Stimulated activated naive CD4-positive, alpha-beta T cell treated with Interleukin-2 at 50 U/mL for 16 hours (primary cell): ENCODE results near the gene MYO7A.

Experiments
- DNase-seq: peaks from one replicate; lab custom pipeline; 2025; lab: John Stamatoyannopoulos, UW

MYO7A gene

DNA sequence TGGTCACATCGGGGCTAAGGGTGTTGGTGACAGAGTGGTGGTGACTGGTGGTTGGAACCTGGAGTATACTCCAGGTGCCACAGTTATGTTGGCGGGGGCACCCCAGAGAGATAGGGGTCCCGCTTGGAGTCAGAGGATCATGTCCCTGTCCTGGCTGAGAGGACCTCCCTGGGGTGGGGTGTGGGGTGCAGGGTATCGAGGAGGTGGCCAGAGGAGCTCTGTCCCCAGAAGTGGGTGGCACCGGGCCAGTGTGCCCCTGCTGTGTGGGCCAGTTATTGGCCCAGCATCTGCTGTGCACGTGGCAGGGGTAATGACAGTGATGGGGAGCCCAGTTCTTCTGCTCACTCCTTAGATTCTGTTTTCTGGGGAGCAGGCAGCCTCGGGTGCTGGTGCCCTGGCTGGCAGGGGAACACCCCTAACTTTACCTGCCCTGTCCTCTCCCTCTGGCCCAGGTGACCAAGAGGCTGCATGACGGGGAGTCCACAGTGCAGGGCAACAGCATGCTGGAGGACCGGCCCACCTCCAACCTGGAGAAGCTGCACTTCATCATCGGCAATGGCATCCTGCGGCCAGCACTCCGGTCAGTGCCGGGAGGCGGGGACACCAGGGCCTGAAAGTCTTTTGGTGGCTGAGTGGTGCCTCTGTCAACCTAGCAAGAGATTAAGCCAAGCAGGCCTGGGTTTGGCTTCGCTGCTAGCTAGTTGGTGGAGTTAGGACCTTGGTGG lies 56.3 kb downstream of the MYO7A start:
- no peak for DNase-seq

DNA sequence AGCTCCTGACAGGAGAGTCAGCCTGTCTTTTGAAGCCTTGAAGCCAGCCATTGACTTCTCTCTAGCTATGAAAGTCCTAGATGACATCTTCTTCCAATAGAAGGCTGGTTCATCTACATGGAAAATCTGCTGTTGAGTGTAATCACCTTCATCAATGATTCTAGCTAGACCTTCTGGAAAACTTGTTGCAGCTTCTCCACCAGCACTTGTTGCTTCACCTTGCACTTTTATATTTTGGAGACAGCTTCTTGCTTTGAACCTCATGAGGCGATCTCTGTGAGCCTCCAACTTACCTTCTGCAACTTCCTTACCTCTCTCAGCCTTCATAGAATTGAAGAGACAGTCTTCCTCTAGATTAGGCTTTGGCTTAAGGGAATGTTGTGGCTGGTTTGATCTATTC lies 58.3 kb downstream of the MYO7A start:
- DNase-seq: no peak

DNA sequence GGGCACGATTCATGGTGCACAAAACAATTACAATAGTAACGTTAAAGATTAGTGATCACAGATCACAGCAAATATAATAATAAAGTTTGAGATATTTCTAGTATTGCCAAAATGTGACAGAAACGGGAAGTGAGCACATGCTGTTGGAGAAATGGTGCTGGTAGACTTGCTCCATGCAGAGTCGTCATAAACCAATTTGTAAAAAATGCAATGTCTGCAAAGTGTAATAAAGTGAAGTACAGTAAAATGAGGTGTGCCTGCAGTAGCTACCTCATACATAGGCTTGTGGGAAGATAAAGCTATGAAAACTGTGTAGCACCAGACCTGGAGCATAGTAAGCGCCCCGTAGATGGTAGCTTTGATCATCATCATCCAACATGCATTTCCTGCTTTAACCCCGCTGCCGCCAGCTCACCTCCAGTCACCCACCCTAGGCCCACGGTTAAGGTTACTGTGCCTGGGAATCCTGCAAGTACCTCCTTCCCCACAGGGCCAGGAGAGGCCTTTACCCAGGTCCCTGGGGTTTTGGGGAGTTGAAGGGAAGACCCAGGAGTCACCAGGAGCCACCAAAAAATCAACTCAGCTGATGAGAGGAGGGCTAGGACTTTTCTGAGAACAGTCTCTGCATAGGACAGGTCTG lies 59.2 kb downstream of the MYO7A start:
- DNase-seq: no peak

DNA sequence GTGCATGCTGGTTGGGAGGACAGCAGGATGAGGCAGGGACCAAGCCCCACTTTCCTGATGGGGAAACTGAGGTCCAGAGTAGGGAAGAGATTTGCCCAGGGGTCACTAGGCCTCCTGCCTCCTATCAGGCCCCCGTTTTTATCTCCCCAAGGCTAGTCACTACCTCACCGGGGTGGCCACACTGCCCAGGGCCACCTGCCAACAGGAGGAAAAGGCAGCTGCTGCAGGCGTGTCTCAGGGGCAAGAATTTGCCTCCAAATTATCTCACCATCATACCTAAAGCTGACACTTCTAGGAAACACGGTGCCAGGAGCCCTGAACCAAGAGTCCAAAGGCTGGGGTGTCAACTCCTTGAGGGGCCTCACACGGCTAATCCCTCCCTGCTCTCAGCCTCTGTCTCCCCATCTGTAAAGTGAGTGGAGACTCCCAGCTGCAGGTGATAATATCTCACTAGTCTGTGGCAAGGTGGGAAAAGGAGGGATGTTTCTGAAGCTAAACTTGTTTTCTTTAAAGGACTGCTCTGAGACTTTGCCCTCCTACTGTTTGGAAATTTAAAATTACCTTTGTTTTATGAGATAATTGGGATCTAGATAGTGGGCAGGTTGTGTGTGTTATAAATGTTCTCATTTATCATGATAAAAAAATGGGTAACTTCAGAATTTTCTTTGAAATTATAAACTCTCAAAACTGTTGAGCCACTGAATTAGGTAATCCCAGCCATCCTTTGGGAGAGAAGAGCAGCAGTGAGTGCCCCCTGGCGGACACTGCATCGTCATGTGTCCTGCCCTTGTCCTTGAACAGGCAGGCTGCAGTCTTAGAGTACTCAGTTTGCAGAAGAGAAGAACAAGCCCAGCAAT lies 60.0 kb downstream of the MYO7A start:
- DNase-seq: peak; percentile 37

DNA sequence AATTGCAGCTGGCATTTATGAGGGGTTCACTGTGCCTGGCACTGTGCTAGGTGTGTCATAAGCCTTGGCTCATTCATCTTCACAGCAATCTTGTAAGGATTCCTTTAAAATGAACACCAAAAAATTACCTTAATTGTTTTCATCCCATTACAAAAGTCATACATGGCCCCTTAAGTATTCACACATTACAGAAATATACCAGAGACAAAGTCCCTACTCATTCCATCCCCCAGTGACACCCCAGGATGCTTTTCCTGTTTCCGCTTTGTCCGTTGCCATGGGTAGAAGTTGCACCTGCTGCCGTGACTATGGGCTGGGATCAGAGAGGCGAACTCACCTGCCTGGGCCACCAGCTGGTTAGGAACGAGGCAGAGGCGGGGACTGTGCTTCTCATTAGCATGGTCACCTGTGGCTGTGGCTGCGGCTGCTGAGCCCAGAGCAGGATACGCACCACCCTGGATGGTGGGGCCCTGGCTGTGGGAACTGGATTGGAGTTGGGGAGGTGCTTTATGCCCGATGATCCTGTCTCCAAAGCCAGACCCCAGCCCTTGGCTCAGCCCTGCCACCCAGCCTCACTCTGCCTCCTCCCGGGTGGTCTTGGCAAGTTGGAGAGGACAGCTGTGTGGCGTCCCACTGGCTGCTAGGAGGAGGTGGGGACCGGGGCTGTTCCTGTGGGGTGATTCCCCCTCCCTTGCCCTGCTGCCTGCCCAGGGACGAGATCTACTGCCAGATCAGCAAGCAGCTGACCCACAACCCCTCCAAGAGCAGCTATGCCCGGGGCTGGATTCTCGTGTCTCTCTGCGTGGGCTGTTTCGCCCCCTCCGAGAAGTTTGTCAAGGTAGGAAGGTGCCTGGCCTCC lies 60.8 kb downstream of the MYO7A start:
- DNase-seq: no peak

DNA sequence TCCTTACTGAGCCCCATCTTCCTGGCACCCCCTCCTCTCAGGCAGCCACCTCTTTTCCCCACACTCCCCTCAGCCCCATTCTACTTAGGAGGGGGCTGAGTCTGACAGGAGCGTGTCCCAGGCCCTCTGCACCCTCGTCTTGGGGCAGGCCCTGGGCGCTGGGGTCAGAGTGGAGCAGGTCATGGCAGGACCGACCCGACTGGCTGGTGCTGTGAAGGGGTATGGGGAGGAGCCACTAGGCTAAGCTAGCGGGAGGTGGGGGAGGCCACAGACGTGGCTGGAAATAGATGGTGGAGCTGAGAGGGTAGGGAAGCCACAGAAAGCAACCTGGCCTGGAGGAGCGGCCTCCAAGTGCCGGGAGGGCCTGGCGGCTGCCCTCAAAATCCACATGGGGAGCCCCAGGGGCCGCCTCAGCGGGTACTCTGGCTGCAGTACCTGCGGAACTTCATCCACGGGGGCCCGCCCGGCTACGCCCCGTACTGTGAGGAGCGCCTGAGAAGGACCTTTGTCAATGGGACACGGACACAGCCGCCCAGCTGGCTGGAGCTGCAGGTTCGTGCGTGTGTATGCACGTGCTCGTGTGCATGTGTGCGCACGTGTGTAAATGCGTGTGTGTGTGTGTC lies 61.7 kb downstream of the MYO7A start:
- DNase-seq: no peak

DNA sequence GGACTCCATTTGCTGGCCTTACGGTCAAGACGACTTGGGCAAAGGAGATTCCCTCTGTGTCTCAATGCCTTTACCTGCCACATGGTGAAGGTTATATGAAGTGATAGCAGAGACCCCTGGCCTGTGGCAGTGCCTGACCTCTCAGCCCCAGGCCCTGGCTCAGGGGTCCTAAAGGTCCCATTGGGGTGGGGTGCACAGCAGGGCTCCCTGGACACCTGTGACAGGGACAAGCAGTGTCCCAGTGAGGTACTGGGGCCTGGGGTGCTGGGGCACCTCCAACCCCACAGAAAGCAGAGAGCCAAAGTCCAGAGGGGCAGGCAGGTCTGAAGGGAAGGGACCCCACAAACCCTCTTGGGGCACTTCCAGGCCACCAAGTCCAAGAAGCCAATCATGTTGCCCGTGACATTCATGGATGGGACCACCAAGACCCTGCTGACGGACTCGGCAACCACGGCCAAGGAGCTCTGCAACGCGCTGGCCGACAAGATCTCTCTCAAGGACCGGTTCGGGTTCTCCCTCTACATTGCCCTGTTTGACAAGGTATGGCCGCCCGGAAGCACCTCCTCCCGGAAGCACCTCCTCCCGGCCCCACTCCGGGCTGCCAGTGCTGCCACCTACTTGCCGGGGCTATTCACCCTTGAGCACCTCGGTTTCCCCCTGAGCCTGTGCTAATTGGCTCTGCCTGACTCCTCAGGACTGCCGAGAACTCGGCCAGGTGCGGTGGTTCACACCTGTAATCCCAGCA lies 62.5 kb downstream of the MYO7A start:
- no peak for DNase-seq

DNA sequence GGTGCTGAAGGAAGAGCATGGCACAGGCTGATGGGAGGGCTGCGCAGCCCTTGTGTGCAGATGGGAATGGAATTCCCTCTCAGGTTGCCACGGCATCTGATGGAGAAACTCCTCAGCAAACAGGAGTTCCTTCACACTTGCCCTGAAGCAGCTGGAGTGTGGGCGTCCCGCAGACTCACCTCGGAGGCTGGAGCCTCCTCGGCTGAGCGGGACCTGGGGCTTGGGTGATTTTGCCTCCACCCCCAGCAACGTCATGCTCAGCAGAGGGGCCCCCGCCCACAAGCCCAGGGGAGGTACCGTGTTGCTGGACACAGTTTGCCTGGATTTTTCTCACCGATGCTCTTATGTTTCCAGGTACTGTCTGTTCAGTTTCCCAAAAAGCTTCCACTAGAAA lies 63.4 kb downstream of the MYO7A start:
- DNase-seq: no peak

DNA sequence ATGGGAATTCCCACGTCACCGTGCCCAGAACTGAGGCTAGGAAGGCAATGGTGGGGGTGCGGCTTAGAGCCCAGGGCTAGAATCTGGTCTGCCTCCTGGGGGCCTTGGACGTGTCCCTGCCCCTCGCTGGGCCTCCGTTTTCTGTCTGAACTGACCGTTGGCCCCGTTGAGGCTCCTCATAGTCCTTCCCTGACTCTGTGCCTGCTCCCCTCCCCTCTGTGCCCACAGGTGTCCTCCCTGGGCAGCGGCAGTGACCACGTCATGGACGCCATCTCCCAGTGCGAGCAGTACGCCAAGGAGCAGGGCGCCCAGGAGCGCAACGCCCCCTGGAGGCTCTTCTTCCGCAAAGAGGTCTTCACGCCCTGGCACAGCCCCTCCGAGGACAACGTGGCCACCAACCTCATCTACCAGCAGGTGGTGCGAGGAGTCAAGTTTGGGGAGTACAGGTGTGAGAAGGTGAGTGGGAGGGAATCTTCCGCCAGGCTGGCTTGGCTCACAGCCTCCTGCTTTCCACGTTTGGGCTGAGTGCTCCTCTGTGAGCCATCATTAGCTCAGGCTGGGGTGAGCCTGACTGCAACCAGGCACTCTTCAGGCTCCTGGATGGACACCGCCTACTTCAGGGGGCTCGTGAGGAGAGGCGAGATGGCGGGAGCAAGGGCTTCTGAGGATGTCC lies 63.9 kb downstream of the MYO7A start:
- DNase-seq: peak; percentile 15

DNA sequence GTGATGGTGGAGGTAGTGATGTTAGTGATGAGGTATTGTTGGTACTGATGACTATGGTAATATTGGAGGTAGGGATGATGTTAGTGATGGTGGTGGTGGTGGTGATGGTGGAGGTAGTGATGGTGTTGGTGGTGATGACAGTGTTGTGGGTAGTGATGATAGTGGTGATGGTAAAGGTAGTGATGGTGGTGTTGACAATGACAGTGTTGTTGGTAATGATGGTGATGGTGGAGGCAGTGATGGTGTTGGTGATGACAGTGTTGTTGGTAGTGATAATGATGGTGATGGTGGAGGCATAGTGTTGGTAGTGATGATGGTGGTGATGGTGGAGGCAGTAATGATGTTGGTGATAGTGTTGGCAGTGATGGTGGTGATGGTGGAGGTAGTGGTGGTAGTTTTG lies 65.1 kb downstream of the MYO7A start:
- no peak for DNase-seq

DNA sequence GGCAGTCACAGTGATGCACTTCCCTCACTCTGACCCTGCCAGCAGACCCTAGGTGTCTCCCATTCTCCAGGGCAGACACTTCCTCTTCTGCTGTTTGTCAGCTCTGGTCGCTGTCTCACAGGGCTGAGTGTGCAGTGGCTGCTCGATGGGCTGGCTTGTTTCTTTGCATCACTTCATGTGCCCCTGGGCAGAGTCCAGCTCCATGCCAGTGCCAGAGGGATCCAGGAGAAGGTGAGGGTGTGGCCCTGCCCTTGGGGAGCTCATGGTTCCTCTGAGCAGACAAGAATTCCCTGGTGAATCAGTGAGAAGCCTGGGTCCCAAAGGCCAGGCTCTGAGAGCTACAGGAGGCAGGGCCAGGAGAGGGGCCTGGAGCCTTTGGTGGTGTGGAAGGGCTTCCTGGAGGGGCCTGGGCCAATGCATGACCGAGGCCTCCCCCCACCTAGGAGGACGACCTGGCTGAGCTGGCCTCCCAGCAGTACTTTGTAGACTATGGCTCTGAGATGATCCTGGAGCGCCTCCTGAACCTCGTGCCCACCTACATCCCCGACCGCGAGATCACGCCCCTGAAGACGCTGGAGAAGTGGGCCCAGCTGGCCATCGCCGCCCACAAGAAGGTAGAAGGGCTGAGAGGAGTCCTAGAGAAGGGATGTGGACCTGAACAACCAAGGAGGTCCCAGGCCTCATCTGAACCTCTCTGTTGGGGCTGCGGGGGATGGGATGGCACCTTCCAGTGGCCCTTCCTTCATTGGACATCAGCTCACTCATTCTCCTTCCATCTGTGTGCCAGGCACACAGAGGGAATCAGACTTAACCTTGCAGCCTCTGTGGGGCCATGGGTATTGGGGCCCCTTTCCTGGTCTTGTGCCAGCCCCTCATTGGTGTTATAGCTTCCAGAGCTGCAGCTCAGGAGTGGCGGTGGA lies 66.1 kb downstream of the MYO7A start:
- no peak for DNase-seq

DNA sequence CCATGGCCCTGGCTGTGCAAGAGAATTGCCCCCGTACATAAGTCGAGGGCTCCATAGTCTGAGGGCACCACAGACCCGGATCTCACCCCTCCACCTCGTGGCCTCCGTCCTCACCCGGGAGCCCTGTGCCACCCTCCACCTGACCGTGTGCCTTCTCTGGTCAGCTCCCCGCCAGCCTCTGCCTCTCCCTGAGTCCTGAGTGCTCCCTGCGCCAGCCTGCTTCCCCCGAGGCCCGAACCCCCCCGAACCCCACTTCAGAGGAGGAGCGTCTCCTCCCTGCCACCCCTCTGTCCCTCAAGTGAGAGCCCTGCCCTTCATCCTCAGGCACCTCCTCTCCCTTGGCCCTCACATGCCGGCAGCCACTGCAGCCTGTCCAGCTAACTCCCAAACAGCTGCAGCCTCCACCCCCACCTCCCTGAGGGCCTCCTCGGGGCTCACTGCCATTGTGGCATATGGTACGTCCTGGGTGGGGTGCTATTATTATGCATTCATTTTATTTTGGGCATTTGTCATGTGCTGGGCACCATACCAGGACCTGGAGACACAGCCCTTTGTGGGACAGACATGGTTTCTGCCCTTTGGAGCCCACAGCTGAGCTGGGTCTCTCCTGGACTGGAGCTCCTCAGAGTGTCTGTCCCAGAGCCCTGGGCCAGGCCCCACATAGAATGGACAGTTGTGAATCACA lies 67.2 kb downstream of the MYO7A start:
- no peak for DNase-seq

DNA sequence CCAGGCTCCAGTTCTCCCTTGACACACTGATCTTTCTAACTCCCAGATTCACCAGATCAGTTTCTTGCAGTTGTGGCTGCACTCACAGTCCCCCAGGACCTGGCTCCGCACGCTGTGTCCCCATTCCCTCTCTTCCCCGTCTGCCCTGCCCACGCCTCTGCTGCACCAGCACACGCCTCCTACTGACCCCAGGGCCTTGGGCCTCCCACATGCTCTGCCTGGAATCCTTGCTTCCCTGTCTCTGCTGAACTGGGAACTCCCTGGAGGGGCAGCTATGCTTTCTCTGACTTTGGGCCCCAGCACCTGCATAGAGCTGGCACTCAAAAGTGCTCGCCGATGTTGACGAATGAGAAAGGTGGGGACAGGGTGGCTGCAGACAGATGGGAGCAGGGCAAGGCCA lies 68.9 kb downstream of the MYO7A start:
- DNase-seq: no peak

DNA sequence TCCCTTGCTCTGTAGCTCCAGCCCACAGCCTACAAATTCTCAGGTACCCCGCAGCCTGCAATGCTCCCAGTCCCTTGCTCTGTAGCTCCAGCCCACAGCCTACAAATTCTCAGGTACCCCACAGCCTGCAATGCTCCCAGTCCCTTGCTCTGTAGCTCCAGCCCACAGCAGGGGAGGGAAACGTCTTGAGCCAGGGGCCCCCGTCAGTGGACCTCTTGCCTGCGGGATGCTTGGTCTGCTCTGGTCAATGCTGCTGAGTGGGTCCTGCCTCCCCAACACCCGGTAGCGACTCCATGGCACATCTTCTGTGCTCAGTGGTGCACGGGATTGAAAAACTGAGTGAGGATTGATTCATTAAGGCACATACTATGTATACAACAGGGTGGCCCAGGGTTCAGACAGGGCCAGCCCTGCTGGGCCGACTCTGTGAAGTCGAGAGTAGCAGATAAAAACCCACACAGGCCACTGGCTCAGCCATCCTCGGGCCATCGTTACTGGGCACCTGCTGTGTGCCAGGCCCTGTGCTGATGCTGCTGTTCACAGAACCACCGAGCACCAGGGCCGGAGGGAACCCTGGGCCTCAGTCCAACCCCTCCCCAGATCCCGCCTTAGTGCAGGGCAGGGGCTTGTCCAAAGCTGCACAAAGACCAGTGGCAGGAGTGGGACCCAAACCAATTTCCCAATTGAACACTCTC lies 69.7 kb downstream of the MYO7A start:
- no peak for DNase-seq

DNA sequence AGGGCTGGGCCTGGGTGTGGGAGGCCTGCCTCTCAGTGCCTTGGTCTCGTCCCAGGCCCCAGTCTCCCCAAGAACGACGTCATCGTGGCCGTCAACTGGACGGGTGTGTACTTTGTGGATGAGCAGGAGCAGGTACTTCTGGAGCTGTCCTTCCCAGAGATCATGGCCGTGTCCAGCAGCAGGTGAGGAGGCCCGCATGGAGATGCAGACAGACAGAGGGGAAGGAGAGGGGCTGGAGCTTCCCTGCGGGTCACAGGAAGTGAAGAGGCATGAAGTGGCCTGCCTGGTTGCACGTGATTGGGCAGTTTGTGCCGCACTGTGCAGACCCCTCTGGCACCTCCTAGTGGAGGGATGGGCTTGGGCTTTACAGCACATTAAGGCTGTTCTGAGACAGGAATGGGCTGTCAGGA lies 70.4 kb downstream of the MYO7A start:
- DNase-seq: no peak

DNA sequence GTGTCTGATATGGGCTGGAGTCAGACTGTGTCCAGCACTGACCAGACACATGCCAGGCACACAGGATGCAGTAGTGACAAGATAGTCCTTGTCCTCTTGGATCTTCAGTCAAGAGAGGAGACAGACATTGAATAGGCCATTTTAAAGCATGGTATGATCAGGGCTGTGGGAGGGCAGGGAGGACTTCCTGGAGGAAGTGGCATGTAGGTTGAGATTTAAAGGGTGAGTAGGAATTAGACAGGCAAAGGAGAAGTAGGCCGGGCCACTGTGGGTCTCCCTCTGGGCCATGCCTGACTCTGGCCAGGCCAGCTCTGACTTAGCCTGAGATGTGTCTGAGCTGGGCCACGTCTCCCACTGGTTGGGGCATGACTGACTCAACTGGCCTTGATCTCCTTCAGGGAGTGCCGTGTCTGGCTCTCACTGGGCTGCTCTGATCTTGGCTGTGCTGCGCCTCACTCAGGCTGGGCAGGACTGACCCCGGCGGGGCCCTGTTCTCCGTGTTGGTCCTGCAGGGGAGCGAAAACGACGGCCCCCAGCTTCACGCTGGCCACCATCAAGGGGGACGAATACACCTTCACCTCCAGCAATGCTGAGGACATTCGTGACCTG lies 71.2 kb downstream of the MYO7A start:
- no peak for DNase-seq
